GM18520 (cell line): ENCODE measurements around the gene TSHZ1.

Experiments used
- ATAC-seq: cut with Tn5 transposase; IDR thresholded peaks from one replicate; pipeline ENCODE4 v1.9.1; 2021; ENCODE audit not compliant: unreplicated experiment

Gene TSHZ1

GRCh38 chr18:75335511-75335910, 124.9 kb downstream of the TSHZ1 start:
- no peak for ATAC-seq

- ATAC-seq = no peak
Observed at GRCh38 chr18:75336767-75337166, 126.2 kb downstream of the TSHZ1 start.

- ATAC-seq = no peak
Observed at GRCh38 chr18:75337348-75337747, 126.8 kb downstream of the TSHZ1 start.

- ATAC-seq = no peak
Observed at GRCh38 chr18:75338631-75339030, 128.0 kb downstream of the TSHZ1 start.
